T-cell (primary cell): Measurements from ENCODE around the gene ZNF189. TPM values are rescaled to one million over a fixed set of nuclear protein-coding genes. Genes with fewer than 3 reads are reported as not detected.

Experiments used
- ATAC-seq, 4 experiments: fragments of 200-7000 bp in 3 of 4; fragments of 150-1000 bp in 1 of 4; cut with Tn5 transposase; replicated peaks in 1 of 4; 1 replicate in 3 of 4; 2 replicates in 1 of 4; pipeline ENCODE4 v1.10.0; 2021; ENCODE audit warnings: moderate library complexity in 3 of 4, mild to moderate bottlenecking in 2 of 4, moderate number of reproducible peaks in 1 of 4
- CTCF ChIA-PET, 2 donors: fragments of 300-600 bp; sonication (Branson Sonifier 250); formaldehyde crosslinking; loops; one replicate each; lab custom pipeline; 2022; ENCODE audit warnings: antibody characterized with exemption in 2 of 2; lab: Charles Lee
- POLR2A ChIA-PET, 2 donors: fragments of 300-600 bp; sonication (Branson Sonifier 250); formaldehyde crosslinking; loops; one replicate each; lab custom pipeline; 2022; ENCODE audit warnings: antibody characterized with exemption in 2 of 2; lab: Charles Lee
- DNase-seq, 35 experiments: peaks; one replicate each; pipeline versions ENCODE4 v3.0.0 to v3.0.0-alpha.2; 2013 to 2023
- H3K27ac ChIP-seq: one replicate; pipeline ENCODE4 v1.5.1; 2013; ENCODE audit warnings: low read length
- H3K27me3 ChIP-seq, 2 experiments: replicated peaks in 1 of 2; 1 replicate in 1 of 2; 2 replicates in 1 of 2; pipeline versions ENCODE4 v1.6.1 to v1.7.0; 2013; ENCODE audit warnings: low read length in 1 of 2, mixed read lengths in 1 of 2; ENCODE audit not compliant: control insufficient read depth in 2 of 2, insufficient read depth in 2 of 2; ENCODE audit errors: extremely low read depth in 1 of 2
- H3K36me3 ChIP-seq, 2 donors: 1 replicate in 1 of 2; 2 replicates in 1 of 2; pipeline versions ENCODE4 v1.6.1 to v1.7.0; 2013; ENCODE audit warnings: low read length in 1 of 2; ENCODE audit not compliant: control insufficient read depth in 2 of 2, insufficient read depth in 1 of 2; ENCODE audit errors: extremely low read depth in 1 of 2
- H3K4me1 ChIP-seq, 2 experiments: 1 replicate in 1 of 2; 2 replicates in 1 of 2; pipeline versions ENCODE4 v1.6.1 to v1.7.0; 2013; ENCODE audit warnings: low read length in 2 of 2, mixed read lengths in 1 of 2; ENCODE audit not compliant: insufficient read depth in 2 of 2, control insufficient read depth in 1 of 2; ENCODE audit errors: extremely low read depth in 1 of 2
- H3K4me3 ChIP-seq, 2 donors: 1 replicate in 1 of 2; 2 replicates in 1 of 2; pipeline versions ENCODE4 v1.5.1 to v1.7.0; 2013; ENCODE audit warnings: mild to moderate bottlenecking in 2 of 2, low read length in 1 of 2, moderate library complexity in 1 of 2; ENCODE audit not compliant: control insufficient read depth in 1 of 2; ENCODE audit errors: extremely low read depth in 1 of 2
- H3K9me3 ChIP-seq: 2 replicates; pipeline ENCODE4 v1.7.0; 2013
- H3K27ac Mint-ChIP-seq, 2 donors: one replicate each; pipeline ENCODE4 v1.8.0; 2020 to 2021; ENCODE audit warnings: mild to moderate bottlenecking in 2 of 2, mixed read lengths in 2 of 2
- H3K27me3 Mint-ChIP-seq, 2 donors: one replicate each; pipeline ENCODE4 v1.8.0; 2021 to 2022; ENCODE audit warnings: mixed read lengths in 2 of 2
- H3K36me3 Mint-ChIP-seq: one replicate; pipeline ENCODE4 v1.8.0; 2021; ENCODE audit warnings: mixed read lengths
- H3K4me1 Mint-ChIP-seq, 3 donors: one replicate each; pipeline ENCODE4 v1.8.0; 2020 to 2022; ENCODE audit warnings: mixed read lengths in 3 of 3, mild to moderate bottlenecking in 1 of 3
- H3K4me3 Mint-ChIP-seq, 3 donors: one replicate each; pipeline ENCODE4 v1.8.0; 2020 to 2022; ENCODE audit warnings: mild to moderate bottlenecking in 3 of 3, mixed read lengths in 3 of 3, moderate library complexity in 3 of 3
- H3K9me3 Mint-ChIP-seq, 3 donors: one replicate each; pipeline ENCODE4 v1.8.0; 2020 to 2022; ENCODE audit warnings: mixed read lengths in 3 of 3
- WGBS: methylation state at CpG from one replicate; pipeline ENCODE4 v1.1.5; 2013; ENCODE audit warnings: missing lambda C conversion rate; ENCODE audit not compliant: insufficient coverage; 5-methylcytosine and 5-hydroxymethylcytosine counted together
- total RNA-seq, 35 experiments: library from RNA in 6 of 35; stranded (reverse) in 6 of 35; fragments of 120-200 nt in 1 of 35; gene quantifications; one replicate each; pipeline versions ENCODE4 v1.2.1 to v1.2.4 and lab custom pipeline; 2013 to 2026

The ZNF189 gene
- total RNA-seq, 5 donors from 2014 or later (not counting 1 experiment from before 2014, with no cell fraction given), result 9.2 to 17.4 (median 16.6) TPM

- H3K27ac ChIP-seq, result no peak overlapping the region
- ATAC-seq (no peak), DNase-seq (no peak)
- ChIA-PET POLR2A (no interaction called here), CTCF (interaction anchor here in 1 of 2 donors (0.6 kb wide), 1 partner anchor 21 kb away, joined by 9 read pairs; no protein-coding TSS in a partner anchor)
- H3K4me3 ChIP-seq, result no peak overlapping the region
- no peaks in the 10 kb centered on the region for H3K4me1 ChIP-seq
- Mint-ChIP-seq H3K4me3 (no peak overlapping the region), H3K27ac (no peak overlapping the region), H3K27me3 (peaks cover 11 to 21% of the 10 kb centered on the region in 2 donors), H3K36me3 (no peaks in the 10 kb centered on the region), H3K9me3 (no peaks in the 10 kb centered on the region), H3K4me1 (no peaks in the 10 kb centered on the region)
- peaks cover 0 to 3% of the 10 kb centered on the region in 2 experiments for H3K27me3 ChIP-seq
- H3K36me3 ChIP-seq, result no peaks in the 10 kb centered on the region
- WGBS, result no CpG with 5 or more reads among the region's 5 CpGs
- no peaks in the 10 kb centered on the region for H3K9me3 ChIP-seq
These were observed 32.5 kb upstream of the ZNF189 start for GRCh38 chr9:101366038-101366756.

GRCh38 chr9:101367323-101367722 lies 31.3 kb upstream of the ZNF189 start:
- Histone ChIP-seq H3K27me3 (peaks cover 0 to 3% of the 10 kb centered on the region in 2 experiments), H3K36me3 (no peaks in the 10 kb centered on the region), H3K4me1 (no peaks in the 10 kb centered on the region), H3K27ac (no peak overlapping the region), H3K9me3 (no peaks in the 10 kb centered on the region), H3K4me3 (no peak overlapping the region)
- Mint-ChIP-seq H3K9me3 (no peaks in the 10 kb centered on the region), H3K4me1 (no peaks in the 10 kb centered on the region), H3K27ac (no peak overlapping the region), H3K36me3 (no peaks in the 10 kb centered on the region), H3K4me3 (no peak overlapping the region), H3K27me3 (peaks cover 17 to 27% of the 10 kb centered on the region in 2 donors)
- WGBS, result no CpG with 5 or more reads among the region's 3 CpGs
- CTCF ChIA-PET, result interaction anchor here (0.7 kb wide), 2 partner anchors 61 to 1986 kb away, joined by 3 read pairs; no protein-coding TSS in a partner anchor
- POLR2A ChIA-PET, result no interaction called here
- DNase-seq, result no peak
- ATAC-seq, result no peak

- ChIA-PET POLR2A (no interaction called here), CTCF (no interaction called here)
- Mint-ChIP-seq H3K9me3 (no peaks in the 10 kb centered on the region), H3K27ac (no peak overlapping the region), H3K4me1 (no peaks in the 10 kb centered on the region), H3K27me3 (peaks cover 15 to 21% of the 10 kb centered on the region in 2 donors), H3K4me3 (no peak overlapping the region), H3K36me3 (no peaks in the 10 kb centered on the region)
- ATAC-seq (no peak), DNase-seq (no peak)
- H3K27me3 ChIP-seq, result peaks cover 3% of the 10 kb centered on the region in 2 experiments
- no peaks in the 10 kb centered on the region for H3K4me1 ChIP-seq
- no peak overlapping the region for H3K4me3 ChIP-seq
- WGBS, result no CpG with 5 or more reads among the region's 2 CpGs
- H3K27ac ChIP-seq, result no peak overlapping the region
- no peaks in the 10 kb centered on the region for H3K36me3 ChIP-seq
- H3K9me3 ChIP-seq, result no peaks in the 10 kb centered on the region
These were observed 29.4 kb upstream of the ZNF189 start for GRCh38 chr9:101369286-101369685.

- no peaks in the 10 kb centered on the region for H3K36me3 Mint-ChIP-seq
- peaks cover 3% of the 10 kb centered on the region in 2 experiments for H3K27me3 ChIP-seq
- DNase-seq (no peak), ATAC-seq (no peak)
- no peaks in the 10 kb centered on the region for H3K36me3 ChIP-seq
- H3K4me3 Mint-ChIP-seq, result no peak overlapping the region
- H3K9me3 Mint-ChIP-seq, result no peaks in the 10 kb centered on the region
- H3K4me1 Mint-ChIP-seq, result no peaks in the 10 kb centered on the region
- H3K27ac Mint-ChIP-seq, result no peak overlapping the region
- H3K4me1 ChIP-seq, result no peaks in the 10 kb centered on the region
- WGBS, result no CpG with 5 or more reads among the region's 2 CpGs
- no peak overlapping the region for H3K4me3 ChIP-seq
- peaks cover 15 to 19% of the 10 kb centered on the region in 2 donors for H3K27me3 Mint-ChIP-seq
- POLR2A ChIA-PET, result no interaction called here
- H3K9me3 ChIP-seq, result no peaks in the 10 kb centered on the region
- CTCF ChIA-PET, result interaction anchor here in 1 of 2 donors (0.6 to 0.7 kb wide), 2 partner anchors 127 to 833 kb away, joined by 4 to 7 read pairs; no protein-coding TSS in a partner anchor
- H3K27ac ChIP-seq, result no peak overlapping the region
These were observed 28.6 kb upstream of the ZNF189 start for GRCh38 chr9:101369884-101370531.

GRCh38 chr9:101371813-101372212 lies 26.8 kb upstream of the ZNF189 start:
- CTCF ChIA-PET, result no interaction called here
- H3K4me3 Mint-ChIP-seq, result no peak overlapping the region
- no peak for DNase-seq

GRCh38 chr9:101372327-101373118 lies 26.1 kb upstream of the ZNF189 start:
- CTCF ChIA-PET, result interaction anchor here in 1 of 2 donors (0.7 kb wide), 1 partner anchor 14 kb away, joined by 3 read pairs; no protein-coding TSS in a partner anchor
- no peak for DNase-seq
- Mint-ChIP-seq H3K27ac (no peak overlapping the region), H3K9me3 (peaks cover 0 to 2% (median 0%) of the 10 kb centered on the region in 3 donors), H3K27me3 (peaks cover 19 to 22% of the 10 kb centered on the region in 2 donors), H3K4me3 (no peak overlapping the region), H3K4me1 (no peaks in the 10 kb centered on the region), H3K36me3 (peaks cover 5% of the 10 kb centered on the region)
- H3K36me3 ChIP-seq, result no peaks in the 10 kb centered on the region
- H3K4me3 ChIP-seq, result no peak overlapping the region
- no peak overlapping the region for H3K27ac ChIP-seq
- H3K9me3 ChIP-seq, result no peaks in the 10 kb centered on the region
- POLR2A ChIA-PET, result interaction anchor here in 1 of 2 donors (0.7 kb wide), 2 partner anchors 150 to 204 kb away, joined by 4 to 7 read pairs; no protein-coding TSS in a partner anchor
- H3K4me1 ChIP-seq, result no peaks in the 10 kb centered on the region
- ATAC-seq, result no peak
- H3K27me3 ChIP-seq, result peaks cover 3 to 4% of the 10 kb centered on the region in 2 experiments
- WGBS, result no CpG with 5 or more reads among the region's 2 CpGs

More at GRCh38 chr9:101371813-101372212, 26.8 kb upstream of the ZNF189 start:
- peaks cover 5% of the 10 kb centered on the region for H3K36me3 Mint-ChIP-seq
- no peak overlapping the region for H3K27ac Mint-ChIP-seq
- no peaks in the 10 kb centered on the region for H3K4me1 Mint-ChIP-seq
- POLR2A ChIA-PET, result no interaction called here
- H3K9me3 ChIP-seq, result no peaks in the 10 kb centered on the region
- peaks cover 19 to 21% of the 10 kb centered on the region in 2 donors for H3K27me3 Mint-ChIP-seq
- no peaks in the 10 kb centered on the region for H3K36me3 ChIP-seq
- peaks cover 3 to 6% of the 10 kb centered on the region in 2 experiments for H3K27me3 ChIP-seq
- no peak overlapping the region for H3K27ac ChIP-seq
- ATAC-seq, result no peak
- no peaks in the 10 kb centered on the region for H3K9me3 Mint-ChIP-seq
- H3K4me3 ChIP-seq, result no peak overlapping the region
- no peaks in the 10 kb centered on the region for H3K4me1 ChIP-seq
- WGBS, result no CpG with 5 or more reads among the region's 3 CpGs
